ENCODE measurements around the gene CBX3.
"Not testable (repeated sequence)": the region's sequence is repeated elsewhere in the genome, so short reads cannot be mapped to it uniquely, and the experiment has no call there.

Gene CBX3

GRCh38 chr7:26170663-26171062 is 30.9 kb upstream of the CBX3 start:
- no peak for DNase-seq

GRCh38 chr7:26171601-26172000 is 29.9 kb upstream of the CBX3 start:
- DNase-seq: no peak

- no peak for DNase-seq
These were observed 29.5 kb upstream of the CBX3 start for GRCh38 chr7:26172048-26172447.

- not testable (repeated sequence) for DNase-seq
These were observed 25.6 kb upstream of the CBX3 start for GRCh38 chr7:26175903-26176302.

- not testable (repeated sequence) for DNase-seq
These were observed 24.8 kb upstream of the CBX3 start for GRCh38 chr7:26176696-26177095.

- DNase-seq: not testable (repeated sequence)
These were observed 24.3 kb upstream of the CBX3 start for GRCh38 chr7:26177269-26177668.

- DNase-seq: no peak
These were observed 23.1 kb upstream of the CBX3 start for GRCh38 chr7:26178272-26178960.

- no peak for DNase-seq
These were observed 22.1 kb upstream of the CBX3 start for GRCh38 chr7:26179422-26179821.

GRCh38 chr7:26179826-26180497 is 21.6 kb upstream of the CBX3 start:
- no peak for DNase-seq

GRCh38 chr7:26180792-26181198 is 20.8 kb upstream of the CBX3 start:
- no peak for DNase-seq

- no peak for DNase-seq
These were observed 19.9 kb upstream of the CBX3 start for GRCh38 chr7:26181474-26182227.

GRCh38 chr7:26182283-26182682 is 19.3 kb upstream of the CBX3 start:
- no peak for DNase-seq

GRCh38 chr7:26182706-26183105 is 18.8 kb upstream of the CBX3 start:
- DNase-seq: no peak

GRCh38 chr7:26183545-26184280 is 17.8 kb upstream of the CBX3 start:
- no peak for DNase-seq

GRCh38 chr7:26184281-26185101 is 17.1 kb upstream of the CBX3 start:
- DNase-seq: not testable (repeated sequence)

GRCh38 chr7:26185131-26185843 is 16.3 kb upstream of the CBX3 start:
- no peak for DNase-seq

- DNase-seq: no peak
These were observed 15.7 kb upstream of the CBX3 start for GRCh38 chr7:26185844-26186180.

GRCh38 chr7:26186364-26187311 is 14.9 kb upstream of the CBX3 start:
- DNase-seq: no peak

- DNase-seq: no peak
These were observed 14.0 kb upstream of the CBX3 start for GRCh38 chr7:26187380-26188205.
